HG03457 (cell line): ENCODE data around the gene PTPRA.

ENCODE experiments used
- ATAC-seq: cut with Tn5 transposase; IDR thresholded peaks from one replicate; pipeline ENCODE4 v1.9.1; 2021; ENCODE audit warnings: moderate number of reproducible peaks; ENCODE audit not compliant: unreplicated experiment

Gene PTPRA

DNA sequence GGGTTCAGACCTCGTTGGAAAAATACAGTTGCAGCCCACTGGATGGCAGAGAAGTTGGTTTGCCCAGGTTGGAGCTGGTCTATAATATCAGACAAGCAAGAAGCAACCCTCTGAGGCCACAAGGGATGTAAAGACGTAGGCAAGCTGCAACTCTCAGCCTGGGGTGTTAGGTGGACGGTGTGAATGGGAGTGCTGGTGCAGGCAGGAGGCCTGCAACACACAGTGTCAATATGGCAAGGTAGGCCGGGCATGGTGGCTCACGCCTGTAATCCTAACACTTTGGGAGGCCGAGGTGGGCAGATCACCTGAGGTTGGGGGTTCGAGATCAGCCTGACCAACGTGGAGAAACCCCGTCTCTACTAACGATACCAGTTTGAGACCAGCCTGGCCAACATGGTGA, 22.2 kb upstream of the PTPRA start:
- ATAC-seq: no peak

- ATAC-seq: no peak
Observed at GRCh38 chr20:2858591-2858990, 14.7 kb upstream of the PTPRA start.

- ATAC-seq: no peak
Observed at GRCh38 chr20:2859330-2860121, 13.8 kb upstream of the PTPRA start.

GRCh38 chr20:2864626-2865025, 8.7 kb upstream of the PTPRA start:
- no peak for ATAC-seq

GRCh38 chr20:2865101-2865500, 8.2 kb upstream of the PTPRA start:
- no peak for ATAC-seq

DNA sequence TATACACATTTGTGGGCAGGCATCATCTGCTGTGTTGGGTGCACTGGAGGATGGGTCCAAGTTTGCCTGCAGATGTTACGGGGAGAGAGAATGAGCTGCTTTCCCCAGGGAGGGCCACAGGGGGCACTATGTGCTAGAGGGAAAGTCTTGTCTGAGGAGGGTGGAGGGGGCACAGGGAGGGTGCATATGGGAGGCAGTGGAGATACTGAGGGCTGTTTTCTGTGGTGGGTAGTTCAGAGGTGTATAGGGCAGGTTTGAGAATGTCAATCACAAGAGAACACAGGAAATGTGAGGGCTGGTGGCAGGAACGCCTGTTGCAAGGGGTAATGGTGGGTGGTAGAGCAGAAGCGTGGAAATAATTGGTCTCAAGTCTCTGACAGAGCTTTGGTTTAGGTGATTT, 7.7 kb upstream of the PTPRA start:
- ATAC-seq: no peak

- no peak for ATAC-seq
Observed at GRCh38 chr20:2866236-2866635, 7.0 kb upstream of the PTPRA start.

- ATAC-seq: no peak
Observed at GRCh38 chr20:2867081-2867864, 6.0 kb upstream of the PTPRA start.

DNA sequence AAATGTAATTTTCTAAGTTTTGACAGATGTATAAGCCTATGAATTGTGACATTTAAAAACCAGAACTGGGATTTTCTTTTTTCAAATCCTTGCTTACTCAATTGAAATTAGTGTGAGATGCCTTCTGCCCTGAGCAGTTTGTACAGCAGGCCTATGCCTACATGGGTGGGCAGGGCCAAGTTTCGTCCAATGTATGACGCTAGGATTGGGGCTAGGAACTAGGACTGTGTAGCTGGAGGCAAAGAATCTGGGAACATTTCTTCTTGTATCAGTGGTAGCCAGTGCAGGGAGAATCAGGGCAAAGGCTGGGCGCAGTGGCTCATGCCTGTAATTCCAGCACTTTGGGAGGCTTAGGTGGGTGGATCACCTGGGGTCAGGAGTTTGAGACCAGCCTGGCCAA, 3.9 kb upstream of the PTPRA start:
- no peak for ATAC-seq

DNA sequence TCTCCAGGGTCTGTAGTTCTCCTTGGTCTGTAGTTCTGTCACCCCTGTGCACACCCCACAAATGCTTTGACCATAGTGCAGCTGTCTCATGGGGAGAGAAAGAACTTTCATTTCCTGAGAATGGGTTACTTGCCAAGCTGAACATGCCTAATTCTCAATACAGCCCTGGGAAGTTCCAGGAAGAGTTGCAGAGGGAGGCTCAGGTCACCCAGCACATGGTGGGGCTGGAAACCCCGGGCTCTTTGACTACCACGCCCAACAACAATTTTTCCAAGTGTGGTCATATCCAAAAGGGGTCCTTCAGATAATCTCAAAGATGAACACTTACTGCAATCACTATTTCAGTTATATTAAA, 2.2 kb upstream of the PTPRA start:
- no peak for ATAC-seq

- no peak for ATAC-seq
Observed at GRCh38 chr20:2871661-2872458, 1.4 kb upstream of the PTPRA start.

DNA sequence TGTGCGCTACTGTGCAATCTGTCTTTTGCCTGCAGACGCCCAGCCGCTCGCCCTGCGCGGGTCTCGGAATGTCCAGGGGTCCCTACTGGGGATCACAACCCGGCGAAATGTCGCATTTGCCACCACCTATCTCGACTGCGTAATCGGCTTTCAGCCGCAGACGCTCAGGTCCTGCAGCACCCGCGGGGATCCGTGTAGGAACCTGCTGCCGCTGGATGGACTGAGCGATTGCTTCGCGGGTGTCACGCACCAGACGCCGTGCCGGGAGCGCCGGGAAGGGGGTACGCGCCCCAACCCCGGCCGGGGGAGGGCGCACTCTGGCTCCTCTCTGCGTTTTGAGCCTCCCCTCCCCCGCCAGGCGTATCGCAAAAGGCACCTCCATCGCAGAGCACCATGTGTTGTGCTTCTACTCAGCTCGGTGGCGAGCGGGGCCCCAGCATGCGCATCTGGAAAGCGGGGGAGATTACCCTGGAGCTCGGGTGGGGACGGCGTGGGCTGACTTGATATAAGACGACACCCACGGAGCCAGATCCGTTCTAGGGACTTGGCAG, 747 bp upstream of the PTPRA start:
- no peak for ATAC-seq

DNA sequence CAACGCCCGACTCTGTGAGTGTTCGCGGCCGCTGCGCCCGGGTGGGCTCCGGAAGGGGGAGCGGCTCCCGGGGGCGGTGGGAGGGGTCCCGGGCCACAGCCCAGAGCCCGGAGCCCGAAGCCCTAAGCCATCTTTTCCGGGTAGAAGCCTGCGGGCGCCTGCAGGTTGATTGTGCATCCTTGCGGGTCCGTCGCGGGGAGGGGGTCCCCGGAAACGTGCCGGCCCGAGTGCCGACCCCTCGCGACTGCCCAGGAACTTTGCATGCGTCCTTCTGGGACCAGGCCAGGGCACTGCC, 413 bp downstream of the PTPRA start:
- ATAC-seq: no peak

GRCh38 chr20:2874456-2874855, 1.2 kb downstream of the PTPRA start:
- no peak for ATAC-seq

DNA sequence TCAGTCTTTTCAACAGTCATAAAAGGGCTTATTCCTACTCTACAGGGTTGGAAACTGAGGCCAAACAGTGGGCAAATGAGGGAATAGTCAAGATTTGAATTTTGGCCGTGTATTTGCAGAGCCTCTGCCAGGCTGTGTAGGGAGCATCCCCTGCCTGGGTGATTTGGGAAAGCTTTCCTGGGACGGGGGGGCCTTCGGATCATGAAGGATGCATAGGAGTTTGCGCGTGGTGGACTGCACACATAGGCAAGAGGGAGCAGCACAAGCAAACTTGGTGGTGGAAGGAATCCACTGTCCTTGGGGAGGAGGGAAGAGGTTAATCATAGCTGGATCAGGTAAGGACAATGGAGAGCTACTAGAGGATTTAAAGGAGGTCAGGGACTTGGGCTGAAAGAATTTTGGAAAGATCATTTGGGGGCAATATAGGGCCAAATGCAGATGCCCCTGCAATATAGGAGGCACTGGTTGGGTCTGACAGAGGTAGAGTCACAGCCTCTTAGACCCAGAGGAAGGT, 2.5 kb downstream of the PTPRA start:
- ATAC-seq: no peak

GRCh38 chr20:2878515-2878914, 5.2 kb downstream of the PTPRA start:
- no peak for ATAC-seq

- ATAC-seq: no peak
Observed at GRCh38 chr20:2879146-2879545, 5.9 kb downstream of the PTPRA start.

DNA sequence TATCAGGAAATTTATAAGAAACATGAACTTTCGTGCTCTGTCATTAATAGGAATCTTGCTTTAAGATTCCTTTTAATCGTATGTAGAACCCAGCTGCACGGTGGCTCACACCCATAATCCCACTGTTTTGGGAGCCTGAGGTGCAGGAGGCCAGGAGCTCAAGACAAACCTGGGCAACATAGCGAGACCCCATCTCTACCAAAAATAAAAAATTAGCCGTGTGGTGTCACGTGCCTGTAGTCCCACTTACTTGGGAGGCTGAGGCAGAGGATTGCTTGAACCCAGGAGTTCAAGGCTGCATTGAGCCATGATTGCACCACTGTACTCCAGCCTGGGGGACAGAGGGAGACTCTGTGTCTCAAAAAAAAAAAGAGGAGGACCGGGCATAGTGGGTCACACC, 7.4 kb downstream of the PTPRA start:
- no peak for ATAC-seq

GRCh38 chr20:2883726-2884637, 10.7 kb downstream of the PTPRA start:
- ATAC-seq: no peak

- ATAC-seq: no peak
Observed at GRCh38 chr20:2887715-2888114, 14.4 kb downstream of the PTPRA start.
